ENCODE results near the gene MFAP2.

MFAP2 gene

DNA sequence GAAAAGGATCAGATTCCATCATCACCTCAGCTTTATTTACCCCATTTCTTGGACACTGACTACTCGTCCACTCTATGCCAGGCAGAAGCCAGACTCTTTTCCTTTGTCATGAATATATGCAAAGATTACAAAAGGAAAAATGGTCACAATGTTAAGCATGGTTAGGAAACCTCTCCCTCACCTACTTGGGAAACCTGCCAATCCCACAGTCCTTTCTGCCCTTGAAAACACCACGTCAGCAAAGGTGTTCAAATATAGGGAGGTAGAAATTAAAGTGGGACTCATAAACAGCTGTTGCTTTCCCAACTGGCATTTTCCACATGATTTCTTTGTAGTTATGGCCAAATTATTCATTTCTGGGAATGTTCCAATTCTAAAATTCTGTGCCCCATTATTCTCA is 47.5 kb upstream of the MFAP2 start:
- H3K4me3 ChIP-seq (ENCODE audit: low read length) = no peak overlapping the region
- H3K36me3 ChIP-seq (ENCODE audit: control insufficient read depth, low read length) = peaks cover 80% of the 10 kb centered on the region
- H3K9me3 ChIP-seq (ENCODE audit: control insufficient read depth, insufficient read depth, low read length) = no peaks in the 10 kb centered on the region
- TF ChIP-seq, protein P1, sequence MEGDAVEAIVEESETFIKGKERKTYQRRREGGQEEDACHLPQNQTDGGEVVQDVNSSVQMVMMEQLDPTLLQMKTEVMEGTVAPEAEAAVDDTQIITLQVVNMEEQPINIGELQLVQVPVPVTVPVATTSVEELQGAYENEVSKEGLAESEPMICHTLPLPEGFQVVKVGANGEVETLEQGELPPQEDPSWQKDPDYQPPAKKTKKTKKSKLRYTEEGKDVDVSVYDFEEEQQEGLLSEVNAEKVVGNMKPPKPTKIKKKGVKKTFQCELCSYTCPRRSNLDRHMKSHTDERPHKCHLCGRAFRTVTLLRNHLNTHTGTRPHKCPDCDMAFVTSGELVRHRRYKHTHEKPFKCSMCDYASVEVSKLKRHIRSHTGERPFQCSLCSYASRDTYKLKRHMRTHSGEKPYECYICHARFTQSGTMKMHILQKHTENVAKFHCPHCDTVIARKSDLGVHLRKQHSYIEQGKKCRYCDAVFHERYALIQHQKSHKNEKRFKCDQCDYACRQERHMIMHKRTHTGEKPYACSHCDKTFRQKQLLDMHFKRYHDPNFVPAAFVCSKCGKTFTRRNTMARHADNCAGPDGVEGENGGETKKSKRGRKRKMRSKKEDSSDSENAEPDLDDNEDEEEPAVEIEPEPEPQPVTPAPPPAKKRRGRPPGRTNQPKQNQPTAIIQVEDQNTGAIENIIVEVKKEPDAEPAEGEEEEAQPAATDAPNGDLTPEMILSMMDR (IDR thresholded peaks at IDR 0.05; ENCODE audit: low read depth, low read length, poor library complexity, severe bottlenecking) = no peak
- TF ChIP-seq EZH2phosphoT487 (IDR thresholded peaks at IDR 0.05; ENCODE audit: borderline replicate concordance, low read length) = no peak
- H3K4me1 ChIP-seq (ENCODE audit: control insufficient read depth, low read length) = no peaks in the 10 kb centered on the region
- H4K20me1 ChIP-seq (ENCODE audit: control insufficient read depth, insufficient read depth, low read depth, low read length) = no peaks in the 10 kb centered on the region
- no peaks in the 10 kb centered on the region for H3K9me2 ChIP-seq (replicated peaks; ENCODE audit: control insufficient read depth, low read length)
- H3K27ac ChIP-seq (ENCODE audit: low read depth, low read length) = no peak overlapping the region
- H3F3A ChIP-seq (ENCODE audit: control insufficient read depth, insufficient read depth) = no peaks in the 10 kb centered on the region; the same call in 1 of the 2 replicates
- no peak overlapping the region for H3K4me2 ChIP-seq (ENCODE audit: low read length)
- H3K27me3 ChIP-seq (ENCODE audit: control insufficient read depth, low read length) = no peaks in the 10 kb centered on the region
- H3K79me2 ChIP-seq (ENCODE audit: control insufficient read depth, low read length) = no peaks in the 10 kb centered on the region

GRCh38 chr1:17027403-17027802 is 47.0 kb upstream of the MFAP2 start:
- no peaks in the 10 kb centered on the region for H3K79me2 ChIP-seq (ENCODE audit: control insufficient read depth, low read length)
- no peak overlapping the region for H3K4me2 ChIP-seq (ENCODE audit: low read length)
- H3K9me2 ChIP-seq (replicated peaks; ENCODE audit: control insufficient read depth, low read length) = no peaks in the 10 kb centered on the region
- H3K4me3 ChIP-seq (ENCODE audit: low read length) = no peak overlapping the region
- H3F3A ChIP-seq (ENCODE audit: control insufficient read depth, insufficient read depth) = no peaks in the 10 kb centered on the region; the same call in 1 of the 2 replicates
- H3K27me3 ChIP-seq (ENCODE audit: control insufficient read depth, low read length) = no peaks in the 10 kb centered on the region
- H3K4me1 ChIP-seq (ENCODE audit: control insufficient read depth, low read length) = no peaks in the 10 kb centered on the region
- H4K20me1 ChIP-seq (ENCODE audit: control insufficient read depth, insufficient read depth, low read depth, low read length) = no peaks in the 10 kb centered on the region
- no peak for TF ChIP-seq EZH2phosphoT487 (IDR thresholded peaks at IDR 0.05; ENCODE audit: borderline replicate concordance, low read length)
- TF ChIP-seq, protein P1 (IDR thresholded peaks at IDR 0.05; ENCODE audit: low read depth, low read length, poor library complexity, severe bottlenecking) = no peak
- H3K27ac ChIP-seq (ENCODE audit: low read depth, low read length) = no peak overlapping the region
- no peaks in the 10 kb centered on the region for H3K9me3 ChIP-seq (ENCODE audit: control insufficient read depth, insufficient read depth, low read length)
- peaks cover 80% of the 10 kb centered on the region for H3K36me3 ChIP-seq (ENCODE audit: control insufficient read depth, low read length)

DNA sequence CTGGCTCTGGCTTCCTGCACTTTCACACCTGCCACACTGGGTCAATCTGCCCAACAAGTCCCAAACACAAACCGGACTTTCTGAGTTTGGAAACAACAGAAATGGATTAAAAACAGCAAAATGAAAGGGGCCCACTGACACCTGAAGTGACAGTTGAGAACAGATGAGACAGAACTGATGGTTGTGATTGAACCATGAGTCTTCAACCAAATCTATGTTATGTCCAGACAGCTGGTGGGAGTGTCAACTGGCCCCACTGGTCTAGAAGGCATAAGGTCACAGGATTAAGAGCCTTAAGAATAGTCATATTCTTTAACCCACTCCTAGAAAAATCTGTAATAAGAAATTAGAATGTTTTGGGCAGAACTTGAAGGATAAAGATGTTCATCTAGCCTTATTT is 44.3 kb upstream of the MFAP2 start:
- Histone ChIP-seq H3K36me3 (ENCODE audit: control insufficient read depth, low read length) (peaks cover 88% of the 10 kb centered on the region), H3K4me2 (ENCODE audit: low read length) (no peak overlapping the region), H3K27ac (ENCODE audit: low read depth, low read length) (no peak overlapping the region), H4K20me1 (ENCODE audit: control insufficient read depth, insufficient read depth, low read depth, low read length) (no peaks in the 10 kb centered on the region), H3K4me1 (ENCODE audit: control insufficient read depth, low read length) (no peaks in the 10 kb centered on the region), H3K9me2 (replicated peaks; ENCODE audit: control insufficient read depth, low read length) (no peaks in the 10 kb centered on the region), H3K79me2 (ENCODE audit: control insufficient read depth, low read length) (no peaks in the 10 kb centered on the region), H3F3A (ENCODE audit: control insufficient read depth, insufficient read depth) (no peaks in the 10 kb centered on the region), H3K4me3 (ENCODE audit: low read length) (no peak overlapping the region), H3K27me3 (ENCODE audit: control insufficient read depth, low read length) (no peaks in the 10 kb centered on the region), H3K9me3 (ENCODE audit: control insufficient read depth, insufficient read depth, low read length) (no peaks in the 10 kb centered on the region)
- no peak for TF ChIP-seq EZH2phosphoT487 (IDR thresholded peaks at IDR 0.05; ENCODE audit: borderline replicate concordance, low read length)
- TF ChIP-seq, protein P1 (IDR thresholded peaks at IDR 0.05; ENCODE audit: low read depth, low read length, poor library complexity, severe bottlenecking) = no peak

Data from DOHH2 (cell line).